Measurements from ENCODE around the gene SLFNL1.

Gene SLFNL1

GRCh38 chr1:40985875-40986274, 35.6 kb downstream of the SLFNL1 start:
- Histone ChIP-seq H3K9me3 (ENCODE audit: insufficient read depth, low read depth, low read length) (no peaks in the 10 kb centered on the region), H3K4me2 (ENCODE audit: low read depth, low read length, poor library complexity, severe bottlenecking) (peak overlapping the region; percentile 99), H3K9me2 (replicated peaks; ENCODE audit: low read depth, low read length) (no peaks in the 10 kb centered on the region), H3K36me3 (ENCODE audit: insufficient read depth, low read length) (peaks cover 75% of the 10 kb centered on the region), H4K20me1 (ENCODE audit: insufficient read depth, low read length, poor library complexity, severe bottlenecking) (peaks cover 57% of the 10 kb centered on the region), H2AFZ (ENCODE audit: low read length) (no peak overlapping the region), H3K4me1 (ENCODE audit: insufficient read depth, low read length, poor library complexity, severe bottlenecking) (peaks cover 68% of the 10 kb centered on the region), H3K79me2 (ENCODE audit: insufficient read depth, low read length) (peaks cover 72% of the 10 kb centered on the region), H3K9ac (ENCODE audit: low read depth, low read length, poor library complexity, severe bottlenecking) (no peak overlapping the region), H3F3A (ENCODE audit: low read depth) (no peaks in the 10 kb centered on the region), H3K4me3 (ENCODE audit: low read length, poor library complexity, severe bottlenecking) (no peak overlapping the region), H3K27me3 (ENCODE audit: insufficient read depth, low read length, poor library complexity, severe bottlenecking) (no peaks in the 10 kb centered on the region)
- TF ChIP-seq EZH2phosphoT487 (IDR thresholded peaks at IDR 0.05; ENCODE audit: borderline replicate concordance) (no peak), CTCF (conservative IDR thresholded peaks at IDR 0.05; ENCODE audit: low read length) (no peak)

GRCh38 chr1:40985161-40985560, 36.4 kb downstream of the SLFNL1 start:
- H3K79me2 ChIP-seq (ENCODE audit: insufficient read depth, low read length), result peaks cover 79% of the 10 kb centered on the region
- H3K4me1 ChIP-seq (ENCODE audit: insufficient read depth, low read length, poor library complexity, severe bottlenecking), result peaks cover 70% of the 10 kb centered on the region
- TF ChIP-seq CTCF (conservative IDR thresholded peaks at IDR 0.05; ENCODE audit: low read length) (no peak), EZH2phosphoT487 (IDR thresholded peaks at IDR 0.05; ENCODE audit: borderline replicate concordance) (no peak)
- H4K20me1 ChIP-seq (ENCODE audit: insufficient read depth, low read length, poor library complexity, severe bottlenecking), result peaks cover 60% of the 10 kb centered on the region
- H3K36me3 ChIP-seq (ENCODE audit: insufficient read depth, low read length), result peaks cover 67% of the 10 kb centered on the region
- no peaks in the 10 kb centered on the region for H3K9me3 ChIP-seq (ENCODE audit: insufficient read depth, low read depth, low read length)
- no peak overlapping the region for H3K9ac ChIP-seq (ENCODE audit: low read depth, low read length, poor library complexity, severe bottlenecking)
- peak overlapping the region; percentile 99 for H3K4me2 ChIP-seq (ENCODE audit: low read depth, low read length, poor library complexity, severe bottlenecking)
- H3K27me3 ChIP-seq (ENCODE audit: insufficient read depth, low read length, poor library complexity, severe bottlenecking), result no peaks in the 10 kb centered on the region
- H3F3A ChIP-seq (ENCODE audit: low read depth), result no peaks in the 10 kb centered on the region
- H2AFZ ChIP-seq (ENCODE audit: low read length), result no peak overlapping the region
- no peak overlapping the region for H3K4me3 ChIP-seq (ENCODE audit: low read length, poor library complexity, severe bottlenecking)
- H3K9me2 ChIP-seq (replicated peaks; ENCODE audit: low read depth, low read length), result no peaks in the 10 kb centered on the region

GRCh38 chr1:40984531-40984930, 37.0 kb downstream of the SLFNL1 start:
- Histone ChIP-seq H3K9me3 (ENCODE audit: insufficient read depth, low read depth, low read length) (no peaks in the 10 kb centered on the region), H2AFZ (ENCODE audit: low read length) (no peak overlapping the region), H3F3A (ENCODE audit: low read depth) (no peaks in the 10 kb centered on the region), H3K36me3 (ENCODE audit: insufficient read depth, low read length) (peaks cover 61% of the 10 kb centered on the region), H3K4me2 (ENCODE audit: low read depth, low read length, poor library complexity, severe bottlenecking) (peak overlapping the region; percentile 99), H3K79me2 (ENCODE audit: insufficient read depth, low read length) (peaks cover 82% of the 10 kb centered on the region), H3K9ac (ENCODE audit: low read depth, low read length, poor library complexity, severe bottlenecking) (peak overlapping the region; percentile 96), H3K4me1 (ENCODE audit: insufficient read depth, low read length, poor library complexity, severe bottlenecking) (peaks cover 70% of the 10 kb centered on the region), H3K4me3 (ENCODE audit: low read length, poor library complexity, severe bottlenecking) (peak overlapping the region; percentile 80), H4K20me1 (ENCODE audit: insufficient read depth, low read length, poor library complexity, severe bottlenecking) (peaks cover 60% of the 10 kb centered on the region), H3K27me3 (ENCODE audit: insufficient read depth, low read length, poor library complexity, severe bottlenecking) (no peaks in the 10 kb centered on the region), H3K9me2 (replicated peaks; ENCODE audit: low read depth, low read length) (no peaks in the 10 kb centered on the region)
- TF ChIP-seq EZH2phosphoT487 (IDR thresholded peaks at IDR 0.05; ENCODE audit: borderline replicate concordance), result no peak
- no peak for TF ChIP-seq CTCF (conservative IDR thresholded peaks at IDR 0.05; ENCODE audit: low read length)
